AG08395 (cell line): ENCODE data around the gene GPR108.

Experiments used
- DNase-seq: peaks from one replicate; pipeline ENCODE4 v3.0.0; 2012; ENCODE audit warnings: mixed read lengths, low spot score

The GPR108 gene

GRCh38 chr19:6707011-6707657 is 30.2 kb downstream of the GPR108 start:
- DNase-seq = no peak

DNA sequence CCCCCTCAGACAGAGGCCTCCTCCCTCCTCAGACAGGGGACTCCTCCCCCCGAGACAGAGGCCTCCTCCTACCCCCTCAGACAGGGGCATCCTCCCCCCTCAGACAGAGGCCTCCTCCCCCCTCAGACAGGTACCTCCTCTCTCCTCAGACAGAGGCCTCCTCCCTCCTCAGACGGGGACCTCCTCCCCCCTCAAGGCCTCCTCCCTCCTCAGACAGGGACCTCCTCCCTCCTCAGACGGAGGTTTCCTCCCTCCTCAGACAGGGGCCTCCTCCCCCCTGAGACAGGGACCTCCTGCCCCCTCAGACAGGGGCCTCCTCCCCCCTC is 30.8 kb downstream of the GPR108 start:
- no peak for DNase-seq

DNA sequence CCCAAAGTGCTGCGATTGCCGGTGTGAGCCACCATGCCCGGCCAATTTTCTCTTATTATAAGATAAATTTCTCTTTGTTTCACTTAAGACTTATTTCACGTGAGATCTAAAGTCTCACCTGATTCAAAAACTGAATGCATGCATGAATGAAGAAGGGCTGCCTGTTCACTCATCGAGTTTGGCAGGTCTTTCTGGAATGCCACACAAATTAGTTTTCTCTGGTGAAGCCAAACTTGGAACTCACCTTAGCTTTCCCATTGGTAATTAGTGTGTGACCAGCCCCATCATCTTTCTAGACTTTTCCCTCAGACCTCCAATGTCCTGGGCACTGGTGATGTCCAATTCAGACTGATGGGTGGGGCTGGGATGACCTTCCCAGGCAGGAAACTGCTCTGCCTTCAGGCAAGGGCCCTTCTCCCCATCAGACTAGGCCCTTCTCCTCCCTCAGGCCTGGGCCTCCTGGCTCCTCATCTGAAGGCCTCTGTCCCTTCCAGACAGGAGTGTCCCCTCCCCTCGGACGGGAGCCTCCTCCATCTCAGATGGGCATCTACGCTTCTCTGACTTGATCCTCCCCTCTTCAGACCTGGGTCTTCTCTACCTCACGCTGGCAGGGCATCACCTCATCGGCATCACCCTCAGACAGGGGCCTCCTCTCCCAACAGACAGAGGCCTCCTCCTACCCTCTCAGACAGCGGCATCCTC is 31.3 kb downstream of the GPR108 start:
- DNase-seq = no peak

GRCh38 chr19:6700586-6701316 is 36.6 kb downstream of the GPR108 start:
- no peak for DNase-seq

DNA sequence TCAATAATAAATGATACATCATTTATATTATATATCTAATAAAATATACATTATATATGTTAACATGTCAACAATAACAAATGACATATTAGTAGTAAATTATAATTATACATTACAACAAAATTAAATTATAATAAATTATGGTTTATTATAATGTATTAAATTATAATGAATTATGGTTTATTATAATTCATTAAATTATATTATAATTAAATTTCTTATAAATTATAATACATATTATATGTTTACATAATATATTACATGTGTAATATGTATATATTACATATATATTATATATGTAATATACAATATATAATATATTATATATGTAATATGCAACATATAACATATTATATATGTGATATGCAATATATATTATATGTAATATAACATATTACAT is 37.4 kb downstream of the GPR108 start:
- no peak for DNase-seq

DNA sequence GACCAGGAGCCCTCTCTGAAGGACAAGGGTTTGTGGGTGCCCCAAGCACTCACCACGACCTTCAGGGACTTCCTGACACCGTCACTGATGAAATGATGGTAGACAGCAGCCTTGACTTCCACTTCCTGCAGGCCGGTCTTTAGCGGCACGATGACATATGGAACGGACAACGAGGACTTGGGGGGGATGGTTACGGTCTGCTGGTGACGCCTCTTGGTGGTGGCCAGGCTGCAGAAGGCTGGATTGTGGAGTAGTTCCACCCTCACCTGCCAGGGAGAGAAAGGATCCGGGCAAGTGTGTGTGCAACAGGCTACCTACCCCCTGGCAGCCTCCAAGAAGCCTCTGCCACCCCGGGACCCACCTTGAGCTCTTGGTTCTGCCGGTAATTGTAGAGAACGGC is 40.1 kb downstream of the GPR108 start:
- no peak for DNase-seq

DNA sequence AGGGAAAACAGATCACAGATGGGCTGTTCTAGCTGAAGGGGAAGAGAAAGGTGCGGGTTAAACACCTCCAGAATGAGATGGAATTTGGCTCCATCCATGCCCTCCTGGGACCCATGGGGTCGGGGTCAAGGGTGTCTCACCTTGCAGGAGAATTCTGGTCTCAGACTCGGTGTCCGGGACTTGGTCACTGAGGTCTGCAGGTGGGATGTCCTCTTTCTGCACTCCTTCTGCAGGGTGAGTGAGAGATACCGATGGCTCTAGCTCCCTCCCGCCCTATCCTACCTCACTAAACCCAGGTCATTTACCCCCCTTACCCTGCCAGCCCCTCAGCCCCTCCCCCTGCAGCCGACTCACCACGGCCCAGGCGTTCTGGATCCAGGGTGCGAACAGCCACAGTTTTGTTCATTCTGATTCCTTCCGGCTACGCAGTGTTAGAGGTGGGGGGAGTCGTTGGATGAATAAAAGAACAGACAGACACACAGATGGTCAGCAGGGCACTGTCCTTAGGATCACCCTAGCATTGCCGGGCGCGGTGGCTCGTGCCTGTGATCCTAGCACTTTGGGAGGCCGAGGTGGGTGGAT is 41.0 kb downstream of the GPR108 start:
- no peak for DNase-seq

- DNase-seq = no peak
These were observed 43.1 kb downstream of the GPR108 start for GRCh38 chr19:6694147-6694815.

GRCh38 chr19:6693681-6694080 is 43.7 kb downstream of the GPR108 start:
- no peak for DNase-seq

DNA sequence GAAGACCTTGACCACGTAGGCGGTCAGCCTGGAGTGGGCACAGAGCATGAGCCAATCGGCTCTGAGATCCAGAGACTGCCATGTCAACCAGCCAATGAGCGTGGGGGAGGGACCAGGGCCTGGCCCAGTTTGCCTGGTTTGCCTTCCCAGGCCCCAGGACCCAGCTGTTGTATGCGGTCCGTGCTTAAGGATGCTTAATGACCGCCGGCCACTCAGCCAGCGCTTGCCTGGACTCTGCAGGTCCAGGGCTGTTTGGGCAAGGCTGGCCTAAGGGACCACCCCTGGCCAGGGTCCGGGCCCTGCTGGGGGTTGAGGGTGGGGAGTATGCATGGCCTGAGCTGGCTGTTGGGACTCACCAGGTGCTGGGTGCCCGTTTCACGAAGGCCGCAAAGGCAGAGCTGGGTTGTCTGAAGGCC is 44.3 kb downstream of the GPR108 start:
- no peak for DNase-seq

- DNase-seq = no peak
These were observed 45.4 kb downstream of the GPR108 start for GRCh38 chr19:6692027-6692426.

DNA sequence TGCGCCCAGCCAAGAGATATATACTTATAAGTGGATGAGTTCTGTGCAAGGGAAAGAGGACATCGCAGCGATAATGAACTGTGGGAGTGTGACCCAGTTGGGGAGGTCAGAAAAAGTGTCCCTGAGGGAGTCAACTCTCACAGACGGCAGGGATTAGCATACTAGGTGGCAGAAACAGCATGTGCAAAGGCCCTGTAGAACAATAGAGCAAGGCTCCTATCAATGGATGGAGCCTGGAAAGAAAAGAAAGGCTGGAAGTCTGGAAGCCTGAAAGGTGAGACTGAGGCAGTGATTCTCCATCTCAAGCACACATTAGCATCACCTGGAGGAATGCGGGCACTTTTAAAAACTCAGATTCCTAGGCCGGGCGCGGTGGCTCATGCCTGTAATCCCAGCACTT is 46.0 kb downstream of the GPR108 start:
- no peak for DNase-seq

DNA sequence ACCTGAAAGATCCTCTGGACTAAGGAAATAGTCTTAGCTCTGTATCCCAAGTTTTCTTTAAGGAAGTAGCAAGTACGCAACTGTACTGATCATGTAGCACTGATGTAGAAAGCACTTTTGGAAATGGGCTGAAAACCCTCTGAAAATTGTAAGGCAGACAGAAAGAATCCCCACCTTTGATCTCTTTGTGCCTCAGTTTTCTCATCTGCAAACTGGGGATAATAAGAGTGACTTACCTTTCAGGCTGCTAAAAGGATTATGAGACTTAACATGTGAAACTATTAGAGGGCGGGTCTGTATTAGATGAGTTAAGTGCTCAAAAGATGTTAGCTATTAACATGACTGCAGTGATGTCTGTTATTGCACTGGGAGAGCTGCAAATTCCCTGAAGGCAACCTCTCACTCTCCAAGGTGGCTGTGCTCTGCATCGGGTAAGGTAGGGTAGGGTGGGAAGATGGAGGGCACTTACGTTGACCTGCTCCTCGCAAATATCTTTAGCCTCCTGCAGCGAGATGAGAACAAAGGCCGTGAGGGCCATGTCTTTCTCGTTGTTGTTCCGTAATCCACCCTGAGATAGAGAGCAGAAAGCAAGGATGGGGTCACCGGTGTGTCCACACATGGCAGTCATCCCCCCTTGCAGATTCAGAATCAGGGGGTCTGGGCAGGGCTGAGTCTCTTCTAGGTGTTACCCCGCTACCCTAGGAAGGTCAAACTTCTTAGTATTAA is 47.1 kb downstream of the GPR108 start:
- no peak for DNase-seq

DNA sequence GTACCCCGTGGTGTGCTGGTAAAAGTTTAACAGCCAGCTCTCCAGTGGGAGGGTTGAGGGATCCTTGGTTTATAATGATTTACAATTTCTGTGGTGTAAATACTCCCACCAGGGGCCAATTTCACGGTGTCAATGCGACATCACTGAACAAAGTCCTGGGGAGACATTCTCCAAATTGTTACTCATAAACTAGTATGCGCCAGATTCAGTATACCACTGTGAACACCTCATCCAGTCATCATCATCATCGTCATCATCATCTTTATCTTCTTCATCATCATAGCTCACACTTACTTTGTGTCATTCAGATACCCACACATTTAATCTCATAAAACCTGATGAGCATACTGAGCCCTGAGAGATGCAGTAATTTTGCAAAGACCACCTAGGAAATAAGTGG is 50.3 kb downstream of the GPR108 start:
- no peak for DNase-seq

DNA sequence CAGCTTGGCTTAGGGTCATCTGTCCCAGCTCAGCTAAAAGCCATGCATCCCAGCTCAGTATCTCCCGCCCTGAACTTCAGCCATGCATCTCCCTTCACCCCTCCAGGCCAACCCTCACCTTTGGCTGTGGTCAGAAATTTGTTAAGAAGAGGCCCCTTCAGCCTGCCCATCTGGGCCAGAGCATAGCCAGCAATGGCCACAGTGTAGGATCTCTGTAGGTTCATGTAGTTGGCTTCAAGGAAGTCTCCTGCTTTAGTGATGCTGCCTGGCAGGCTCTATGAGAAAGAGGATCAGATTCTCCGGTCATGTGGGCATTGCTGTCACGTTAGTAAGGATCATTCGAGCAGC is 50.8 kb downstream of the GPR108 start:
- no peak for DNase-seq

DNA sequence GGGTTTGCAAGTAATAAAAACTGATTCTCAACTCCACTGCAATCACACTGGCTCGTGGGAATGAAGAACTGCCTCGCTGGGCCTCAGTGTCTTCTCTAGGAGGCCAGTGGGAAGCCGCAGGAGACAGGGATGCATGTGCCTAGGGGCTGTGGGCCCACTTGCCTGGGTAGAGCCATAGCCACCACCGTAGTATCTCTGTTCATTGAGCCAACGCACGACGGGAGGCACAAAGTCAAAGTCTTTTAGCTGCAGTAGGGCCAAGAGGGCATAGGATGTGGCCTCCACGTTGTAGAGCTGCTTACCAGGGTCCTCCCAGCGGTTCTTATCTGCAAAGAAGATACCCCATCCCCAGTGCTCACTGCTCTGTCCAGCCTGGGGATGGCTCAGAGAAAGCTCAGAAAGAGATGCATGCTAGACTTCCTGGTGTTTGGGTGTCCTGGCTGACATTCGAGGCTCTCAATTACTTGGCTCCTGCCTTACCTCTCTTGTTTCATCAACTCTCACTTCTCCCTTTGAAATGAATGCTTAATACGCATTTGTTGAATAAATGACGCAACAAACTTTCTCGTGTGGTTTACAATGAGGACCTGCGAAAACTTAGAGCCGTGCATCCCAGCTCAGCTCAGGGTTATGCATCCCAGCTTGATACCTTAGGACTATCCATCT is 51.3 kb downstream of the GPR108 start:
- DNase-seq = no peak

- no peak for DNase-seq
These were observed 51.9 kb downstream of the GPR108 start for GRCh38 chr19:6685482-6685881.

- no peak for DNase-seq
These were observed 53.4 kb downstream of the GPR108 start for GRCh38 chr19:6683971-6684370.

DNA sequence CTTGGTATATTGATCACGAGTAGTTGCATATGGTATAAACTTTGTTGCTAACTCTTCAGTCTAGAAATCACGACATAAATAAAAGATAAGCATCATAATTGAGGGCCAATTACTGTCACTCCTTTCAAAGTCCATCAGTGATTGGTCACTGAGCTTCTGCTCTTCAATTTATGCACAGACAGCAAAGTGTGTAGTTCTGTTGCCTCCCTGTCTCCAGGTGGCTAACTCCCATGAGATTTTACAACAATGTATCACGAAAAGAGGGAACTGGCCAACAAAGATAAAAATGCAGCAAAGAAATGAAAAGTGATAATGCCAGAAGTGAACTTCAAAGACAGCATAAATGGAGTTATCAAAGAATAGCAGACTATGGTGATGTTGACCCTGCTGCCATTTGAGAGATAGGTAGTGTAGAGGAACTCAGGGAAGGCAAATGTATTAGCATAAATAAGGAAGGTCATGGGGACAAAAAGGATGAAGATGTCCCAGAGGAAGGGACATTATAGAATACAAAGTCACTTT is 54.7 kb downstream of the GPR108 start:
- DNase-seq = no peak

DNA sequence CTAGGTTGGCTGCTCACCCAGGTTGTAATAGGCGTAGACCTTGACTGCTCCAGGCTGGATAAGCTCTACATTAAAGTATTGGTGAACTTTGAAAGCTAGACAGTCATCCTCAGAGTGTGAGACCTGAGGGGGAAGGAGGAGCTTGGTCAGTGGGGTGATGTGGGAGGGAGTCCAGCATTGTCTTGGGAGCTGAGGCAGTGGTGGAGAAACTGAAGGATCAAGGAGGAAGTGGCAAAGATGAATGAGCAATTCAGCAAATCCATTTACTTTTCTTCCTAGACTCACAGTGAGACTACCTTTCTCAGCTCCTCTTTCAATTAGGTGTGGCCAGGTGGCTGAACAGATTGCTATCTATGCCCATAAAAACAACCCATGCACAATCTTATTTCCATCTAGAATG is 57.2 kb downstream of the GPR108 start:
- DNase-seq = no peak
